Mesenchymal stem cell (in vitro differentiated cells and primary cell): ENCODE data around the gene BBLN.
A peak's percentile ranks its signal among the peaks of the same experiment; 100 is the strongest.

ENCODE experiments used
- DNase-seq: peaks from one replicate; pipeline ENCODE4 v3.0.0-alpha.2; 2013
- H2AFZ ChIP-seq: one replicate; pipeline ENCODE4 v1.6.1; 2013; ENCODE audit warnings: low read depth, mild to moderate bottlenecking, control low read depth, inconsistent platforms, low read length, moderate library complexity
- H2AK5ac ChIP-seq: 2 replicates; pipeline ENCODE4 v1.6.1; 2013; ENCODE audit warnings: low read length, moderate library complexity, mild to moderate bottlenecking, inconsistent platforms; ENCODE audit not compliant: severe bottlenecking
- H2BK120ac ChIP-seq: one replicate; pipeline ENCODE4 v1.6.1; 2013; ENCODE audit warnings: low read depth, mild to moderate bottlenecking, inconsistent platforms, low read length, moderate library complexity
- H2BK12ac ChIP-seq, 2 experiments: one replicate each; pipeline ENCODE4 v1.6.1; 2013; ENCODE audit warnings: inconsistent platforms in 2 of 2, low read length in 2 of 2, mild to moderate bottlenecking in 2 of 2, moderate library complexity in 2 of 2, control low read depth in 1 of 2
- H2BK15ac ChIP-seq: one replicate; pipeline ENCODE4 v1.6.1; 2013; ENCODE audit warnings: mild to moderate bottlenecking, low read depth, inconsistent platforms; ENCODE audit not compliant: poor library complexity, severe bottlenecking
- H2BK5ac ChIP-seq: 2 replicates; pipeline ENCODE4 v1.6.1; 2013; ENCODE audit warnings: low read depth, mild to moderate bottlenecking, low read length, control low read depth, inconsistent platforms; ENCODE audit not compliant: poor library complexity, severe bottlenecking
- H3K14ac ChIP-seq, 2 experiments: one replicate each; pipeline ENCODE4 v1.6.1; 2013; ENCODE audit warnings: inconsistent platforms in 2 of 2, low read length in 2 of 2, control low read depth in 1 of 2, mild to moderate bottlenecking in 1 of 2, moderate library complexity in 1 of 2
- H3K18ac ChIP-seq, 2 experiments: one replicate each; pipeline ENCODE4 v1.6.1; 2013; ENCODE audit warnings: inconsistent platforms in 2 of 2, low read length in 2 of 2, control low read depth in 1 of 2, low read depth in 1 of 2, mild to moderate bottlenecking in 1 of 2
- H3K23ac ChIP-seq, 2 experiments: one replicate each; pipeline ENCODE4 v1.6.1; 2013; ENCODE audit warnings: inconsistent platforms in 2 of 2, low read length in 2 of 2, mild to moderate bottlenecking in 2 of 2, moderate library complexity in 2 of 2, control low read depth in 1 of 2
- H3K27ac ChIP-seq: 2 replicates; pipeline ENCODE4 v1.5.1; 2013; ENCODE audit warnings: mild to moderate bottlenecking, moderate library complexity, low read length, control low read depth, inconsistent platforms; ENCODE audit not compliant: poor library complexity, severe bottlenecking
- H3K27me3 ChIP-seq, 2 experiments: 2 replicates each; pipeline versions ENCODE4 v1.6.1 to v1.7.0; 2013; ENCODE audit warnings: low read length in 2 of 2, mild to moderate bottlenecking in 2 of 2, moderate library complexity in 2 of 2, control low read depth in 1 of 2, inconsistent platforms in 1 of 2; ENCODE audit not compliant: control insufficient read depth in 1 of 2, insufficient read depth in 1 of 2
- H3K36me3 ChIP-seq, 2 experiments: 2 replicates each; pipeline versions ENCODE4 v1.6.1 to v1.7.0; 2013; ENCODE audit warnings: low read length in 2 of 2, control low read depth in 1 of 2, inconsistent platforms in 1 of 2, low read depth in 1 of 2, mild to moderate bottlenecking in 1 of 2; ENCODE audit not compliant: insufficient read depth in 2 of 2, control insufficient read depth in 1 of 2
- H3K4ac ChIP-seq, 2 experiments: one replicate each; pipeline ENCODE4 v1.6.1; 2013; ENCODE audit warnings: inconsistent platforms in 2 of 2, low read length in 2 of 2, mild to moderate bottlenecking in 2 of 2, moderate library complexity in 2 of 2, control low read depth in 1 of 2, low read depth in 1 of 2
- H3K4me1 ChIP-seq: 2 replicates; pipeline ENCODE4 v1.6.1; 2013; ENCODE audit warnings: low read depth, low read length, control low read depth; ENCODE audit not compliant: control insufficient read depth, insufficient read depth
- H3K4me2 ChIP-seq: 2 replicates; pipeline ENCODE4 v1.6.1; 2013; ENCODE audit warnings: low read length, mild to moderate bottlenecking, inconsistent platforms; ENCODE audit not compliant: poor library complexity, severe bottlenecking
- H3K4me3 ChIP-seq, 2 experiments: 2 replicates each; pipeline versions ENCODE4 v1.5.1 to v1.7.0; 2013; ENCODE audit warnings: low read length in 2 of 2, mild to moderate bottlenecking in 2 of 2, control low read depth in 1 of 2, low read depth in 1 of 2; ENCODE audit not compliant: insufficient read depth in 1 of 2
- H3K79me1 ChIP-seq: replicated peaks from 2 replicates; pipeline ENCODE4 v1.6.1; 2013; ENCODE audit warnings: mild to moderate bottlenecking, control low read depth, low read length, inconsistent platforms; ENCODE audit not compliant: poor library complexity, severe bottlenecking
- H3K9ac ChIP-seq: 2 replicates; pipeline ENCODE4 v1.7.0; 2013; ENCODE audit warnings: mild to moderate bottlenecking, low read length, moderate library complexity
- H3K9me3 ChIP-seq: 2 replicates; pipeline ENCODE4 v1.7.0; 2013; ENCODE audit warnings: mild to moderate bottlenecking, low read length; ENCODE audit not compliant: control insufficient read depth
- H4K8ac ChIP-seq: one replicate; pipeline ENCODE4 v1.6.1; 2013; ENCODE audit warnings: inconsistent platforms, mild to moderate bottlenecking, low read length, moderate library complexity
- H4K91ac ChIP-seq: one replicate; pipeline ENCODE4 v1.6.1; 2013; ENCODE audit warnings: mild to moderate bottlenecking, low read length, inconsistent platforms
- WGBS: methylation state at CpG from one replicate; pipeline ENCODE4 v1.1.7; 2013; ENCODE audit warnings: mixed read lengths; 5-methylcytosine and 5-hydroxymethylcytosine counted together

Gene BBLN

DNA sequence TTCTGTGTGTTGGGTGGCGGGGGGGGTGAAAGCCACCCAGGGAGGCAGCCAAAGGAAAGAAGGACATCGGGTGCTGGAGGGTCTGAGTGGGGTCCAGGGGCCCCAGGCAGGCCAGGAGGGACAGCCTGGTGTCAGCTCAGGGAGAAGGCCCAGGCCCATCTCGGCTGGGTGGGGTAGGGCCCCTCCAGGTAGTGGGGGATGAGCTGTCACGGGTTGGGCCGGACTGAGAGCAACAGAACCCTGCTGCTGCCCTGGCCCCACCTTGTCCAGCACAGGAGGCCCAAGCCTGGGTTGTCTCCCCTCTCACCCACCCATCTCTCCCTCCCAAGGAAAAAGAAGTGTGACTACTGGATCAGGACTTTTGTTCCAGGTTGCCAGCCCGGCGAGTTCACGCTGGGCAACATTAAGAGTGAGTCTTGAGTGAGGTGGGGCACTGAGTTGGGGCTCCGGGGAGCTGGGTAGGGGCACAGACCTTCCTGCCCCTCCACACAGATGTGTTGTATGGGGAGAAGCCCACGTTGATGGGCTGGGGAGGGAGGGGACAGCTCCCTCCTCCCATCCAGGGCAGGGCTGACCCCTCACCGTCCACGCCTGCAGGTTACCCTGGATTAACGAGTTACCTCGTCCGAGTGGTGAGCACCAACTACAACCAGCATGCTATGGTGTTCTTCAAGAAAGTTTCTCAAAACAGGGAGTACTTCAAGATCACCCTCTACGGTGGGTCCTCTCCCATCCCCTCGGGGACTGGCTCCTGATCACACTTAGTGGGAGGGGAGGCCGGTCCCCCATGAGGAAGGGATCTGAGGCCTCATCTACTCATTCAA, 8.5 kb upstream of the BBLN start:
- Histone ChIP-seq H2AK5ac (no peak overlapping the region), H3K27me3 (peaks cover 0 to 18% of the 10 kb centered on the region in 2 experiments), H2BK5ac (no peak overlapping the region), H3K9ac (no peak overlapping the region), H3K23ac (no peak overlapping the region), H3K27ac (no peak overlapping the region), H3K18ac (no peak overlapping the region), H3K9me3 (no peaks in the 10 kb centered on the region), H3K4me2 (no peak overlapping the region), H2BK12ac (no peak overlapping the region), H2AFZ (no peak overlapping the region), H3K4me1 (peaks cover 6% of the 10 kb centered on the region), H3K79me1 (no peaks in the 10 kb centered on the region), H3K4me3 (no peak overlapping the region), H2BK120ac (no peak overlapping the region), H4K8ac (no peak overlapping the region), H2BK15ac (no peak overlapping the region), H3K36me3 (no peaks in the 10 kb centered on the region), H3K14ac (no peak overlapping the region), H4K91ac (no peak overlapping the region), H3K4ac (no peak overlapping the region)
- no peak for DNase-seq
- 88% methylated on average over 15 of the region's 18 CpGs for WGBS

DNA sequence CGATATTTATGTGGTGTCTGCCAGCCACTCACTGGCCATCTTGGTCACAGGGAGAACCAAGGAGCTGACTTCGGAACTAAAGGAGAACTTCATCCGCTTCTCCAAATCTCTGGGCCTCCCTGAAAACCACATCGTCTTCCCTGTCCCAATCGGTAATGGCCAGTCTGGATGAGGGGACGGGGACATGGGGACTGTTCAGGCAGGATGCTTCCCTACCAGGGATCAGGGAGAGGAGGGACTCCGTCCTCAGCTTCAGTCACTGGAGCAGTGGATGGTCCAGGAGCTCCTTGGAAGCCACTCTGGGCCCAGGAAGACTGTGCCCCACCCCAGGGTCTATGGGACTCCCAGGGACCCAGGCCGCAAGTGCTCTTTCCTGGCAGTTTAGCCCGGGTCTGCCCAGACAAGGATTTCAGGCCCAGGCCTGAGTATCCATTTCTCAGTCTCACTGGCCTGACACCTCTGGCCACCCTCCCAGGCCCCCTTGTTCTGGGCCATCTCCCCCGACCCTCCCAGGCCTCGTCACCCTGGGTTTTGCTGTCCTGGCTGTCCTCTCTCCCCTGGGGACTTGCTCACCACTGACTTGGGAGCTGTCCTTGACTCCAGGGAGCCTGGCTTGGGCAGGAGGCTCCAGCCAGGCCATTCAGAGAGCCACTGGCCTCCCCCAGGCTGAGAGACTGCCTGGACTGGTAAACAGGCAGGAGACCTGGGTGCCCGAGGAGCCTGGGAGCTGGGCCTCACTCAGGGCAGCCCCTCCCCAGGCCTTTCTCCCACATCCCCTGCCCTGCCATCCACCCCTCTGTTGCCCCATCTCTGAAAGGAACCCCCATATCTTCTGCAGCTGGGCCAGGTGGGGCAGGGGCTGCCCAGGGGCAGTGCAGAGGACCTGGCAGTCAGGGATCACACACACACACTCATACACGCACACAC, 7.7 kb upstream of the BBLN start:
- whole genome bisulfite sequencing: 92% methylated on average over 12 of the region's 13 CpGs
- DNase-seq: no peak
- H2BK12ac ChIP-seq: no peak overlapping the region

DNA sequence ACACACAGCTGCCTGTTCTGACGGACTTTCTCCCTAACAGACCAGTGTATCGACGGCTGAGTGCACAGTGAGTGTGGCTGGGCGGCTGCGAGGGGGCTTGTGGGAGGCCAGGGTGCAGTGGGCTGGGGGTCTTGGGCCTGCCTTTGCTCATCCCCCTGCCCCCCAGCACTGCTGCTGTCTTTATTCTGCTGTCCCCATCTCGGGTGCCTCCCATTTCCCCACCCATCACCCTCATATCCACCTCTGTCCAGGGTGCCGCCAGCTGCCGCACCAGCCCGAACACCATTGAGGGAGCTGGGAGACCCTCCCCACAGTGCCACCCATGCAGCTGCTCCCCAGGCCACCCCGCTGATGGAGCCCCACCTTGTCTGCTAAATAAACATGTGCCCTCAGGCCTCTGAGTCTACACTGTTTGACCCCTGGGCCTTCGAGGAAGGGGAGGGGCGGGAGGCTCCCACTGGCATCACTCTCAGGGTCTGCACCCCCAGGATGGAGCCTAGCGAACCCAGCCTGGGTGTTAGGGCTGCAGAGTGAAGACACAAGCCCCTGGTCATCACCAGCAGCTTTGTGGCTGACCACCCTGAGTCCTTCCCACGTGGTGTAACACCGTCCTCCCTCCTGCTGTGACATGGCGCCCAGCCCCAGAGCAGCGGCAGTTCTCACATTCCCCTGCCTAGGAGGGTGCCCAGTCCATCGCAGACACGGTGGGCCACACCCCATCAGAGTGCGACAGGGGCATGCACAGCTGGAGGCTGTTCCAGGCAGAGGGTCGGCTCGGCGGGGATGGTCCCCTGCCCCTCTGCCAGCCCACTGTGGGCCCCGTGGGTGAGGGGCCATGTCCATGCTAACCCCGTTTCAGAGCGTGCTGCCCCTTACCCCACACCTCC, 6.8 kb upstream of the BBLN start:
- Histone ChIP-seq H3K27me3 (peaks cover 0 to 12% of the 10 kb centered on the region in 2 experiments), H3K14ac (no peak overlapping the region), H2AK5ac (no peak overlapping the region), H2BK15ac (no peak overlapping the region), H3K36me3 (no peaks in the 10 kb centered on the region), H3K4ac (no peak overlapping the region), H3K9me3 (no peaks in the 10 kb centered on the region), H2BK120ac (no peak overlapping the region), H3K18ac (no peak overlapping the region), H2AFZ (no peak overlapping the region), H2BK12ac (no peak overlapping the region), H3K27ac (no peak overlapping the region), H3K79me1 (no peaks in the 10 kb centered on the region), H3K4me2 (no peak overlapping the region), H3K23ac (no peak overlapping the region), H3K4me3 (no peak overlapping the region), H4K91ac (peak overlapping the region; percentile 37), H3K4me1 (peaks cover 6% of the 10 kb centered on the region), H4K8ac (no peak overlapping the region), H2BK5ac (no peak overlapping the region), H3K9ac (no peak overlapping the region)
- no peak for DNase-seq
- WGBS: 85% methylated on average over 23 of the region's 26 CpGs

More for the DNA sequence above, 7.7 kb upstream of the BBLN start:
- no peak overlapping the region for H2BK120ac ChIP-seq
- no peak overlapping the region for H2BK15ac ChIP-seq
- H4K8ac ChIP-seq: no peak overlapping the region
- H3K9me3 ChIP-seq: no peaks in the 10 kb centered on the region
- no peak overlapping the region for H2AK5ac ChIP-seq
- no peak overlapping the region for H3K9ac ChIP-seq
- no peak overlapping the region for H3K4me3 ChIP-seq
- no peak overlapping the region for H3K4ac ChIP-seq
- no peak overlapping the region for H3K14ac ChIP-seq
- no peaks in the 10 kb centered on the region for H3K79me1 ChIP-seq
- no peak overlapping the region for H3K18ac ChIP-seq
- H3K23ac ChIP-seq: no peak overlapping the region
- H2BK5ac ChIP-seq: no peak overlapping the region
- H3K4me1 ChIP-seq: peaks cover 6% of the 10 kb centered on the region
- H3K4me2 ChIP-seq: no peak overlapping the region
- H3K27ac ChIP-seq: no peak overlapping the region
- H3K36me3 ChIP-seq: no peaks in the 10 kb centered on the region
- peaks cover 0 to 17% of the 10 kb centered on the region in 2 experiments for H3K27me3 ChIP-seq
- no peak overlapping the region for H4K91ac ChIP-seq
- no peak overlapping the region for H2AFZ ChIP-seq
